A673 (cell line): ENCODE measurements around the gene ODF2L. TPM values are rescaled to one million over a fixed set of nuclear protein-coding genes. Genes with fewer than 3 reads are reported as not detected.

Source experiments
- BruUV-seq: library from RNA; stranded (reverse); fragments of 400-500 nt; replicated peaks from 2 replicates; lab custom pipeline; 2021; lab: Mats Ljungman, UMichigan
- CTCF ChIA-PET: fragments of 300-600 bp; sonication (Branson Sonifier 250); formaldehyde crosslinking; loops from one replicate; lab custom pipeline; 2022; ENCODE audit warnings: antibody characterized with exemption; lab: Charles Lee
- POLR2A ChIA-PET: fragments of 300-600 bp; sonication (Branson Sonifier 250); formaldehyde crosslinking; loops from one replicate; lab custom pipeline; 2022; ENCODE audit warnings: antibody characterized with exemption; ENCODE audit not compliant: low non-redundant PET; lab: Charles Lee
- DNase-seq: peaks from one replicate; pipeline ENCODE4 v3.0.0-alpha.2; 2015; ENCODE audit warnings: low spot score
- H3K27ac ChIP-seq: fragments of 200-600 bp; sonication (generic); 2 replicates; pipeline ENCODE4 v1.5.1; 2016; ENCODE audit warnings: mixed run types, low read depth, mild to moderate bottlenecking, mixed read lengths, antibody characterized with exemption, low read length; ENCODE audit not compliant: poor library complexity, severe bottlenecking
- H3K27me3 ChIP-seq: fragments of 200-600 bp; sonication (generic); replicated peaks from 2 replicates; pipeline ENCODE4 v1.6.1; 2017; ENCODE audit warnings: mixed run types, low read depth, mild to moderate bottlenecking, mixed read lengths, antibody characterized with exemption, low read length; ENCODE audit not compliant: insufficient read depth, poor library complexity
- H3K36me3 ChIP-seq: fragments of 200-600 bp; sonication (generic); 2 replicates; pipeline ENCODE4 v1.6.1; 2016; ENCODE audit warnings: mixed run types, mild to moderate bottlenecking, mixed read lengths, antibody characterized with exemption, low read length; ENCODE audit not compliant: insufficient read depth, poor library complexity, severe bottlenecking
- H3K4me1 ChIP-seq: fragments of 200-600 bp; sonication (generic); 2 replicates; pipeline ENCODE4 v1.6.1; 2017; ENCODE audit warnings: mixed run types, mild to moderate bottlenecking, mixed read lengths, antibody characterized with exemption, low read length; ENCODE audit not compliant: insufficient read depth, poor library complexity, severe bottlenecking
- H3K4me3 ChIP-seq: fragments of 200-600 bp; sonication (generic); 2 replicates; pipeline ENCODE4 v1.5.1; 2016; ENCODE audit warnings: low read depth, mixed run types, mild to moderate bottlenecking, mixed read lengths, low read length; ENCODE audit not compliant: poor library complexity, severe bottlenecking
- H3K9me3 ChIP-seq: fragments of 200-600 bp; sonication (generic); 2 replicates; pipeline ENCODE4 v1.6.1; 2016; ENCODE audit warnings: mixed run types, low read depth, mild to moderate bottlenecking, mixed read lengths, antibody characterized with exemption, low read length; ENCODE audit not compliant: poor library complexity, severe bottlenecking
- CTCF ChIP-seq: fragments of 300-800, 200-600 bp; sonication (generic); conservative IDR thresholded peaks from 2 replicates; pipeline ENCODE4 v1.5.1; 2017; ENCODE audit warnings: low read depth, mild to moderate bottlenecking, antibody characterized with exemption, low read length, moderate library complexity, mixed read lengths
- EZH2 ChIP-seq: fragments of 200-600 bp; sonication (generic); IDR thresholded peaks from 2 replicates; pipeline ENCODE4 v1.6.1; 2017; ENCODE audit warnings: borderline replicate concordance, low read depth, mild to moderate bottlenecking, mixed read lengths, antibody characterized with exemption, low read length; ENCODE audit not compliant: poor library complexity, severe bottlenecking
- intact Hi-C: fragments of 100-400 bp; cut with micrococcal nuclease; formaldehyde crosslinking; loops from one replicate; pipeline ENCODE4 v1.10.0; 2022; ENCODE audit not compliant: unreplicated experiment
- total RNA-seq: library from RNA; stranded (reverse); gene quantifications from 2 replicates; pipeline ENCODE4 v1.2.3, GENCODE V29; 2021

The ODF2L gene
- total RNA-seq, 1 experiment from 2014 or later: 38.9 TPM

GRCh38 chr1:86375688-86376087 is 20.4 kb downstream of the ODF2L start:
- intact Hi-C loops: no loop called here
- peaks cover 4% of the 10 kb centered on the region for H3K36me3 ChIP-seq
- H3K4me1 ChIP-seq: no peaks in the 10 kb centered on the region
- POLR2A ChIA-PET: no interaction called here
- no peak for TF ChIP-seq CTCF
- H3K9me3 ChIP-seq: peaks cover 16% of the 10 kb centered on the region
- DNase-seq: no peak
- H3K27ac ChIP-seq: no peak overlapping the region
- BruUV-seq: no TSS peak
- no peak overlapping the region for H3K4me3 ChIP-seq
- H3K27me3 ChIP-seq: no peaks in the 10 kb centered on the region
- CTCF ChIA-PET: no interaction called here

- Histone ChIP-seq H3K36me3 (no peaks in the 10 kb centered on the region), H3K4me3 (no peak overlapping the region), H3K9me3 (no peaks in the 10 kb centered on the region), H3K27ac (no peak overlapping the region), H3K4me1 (no peaks in the 10 kb centered on the region), H3K27me3 (no peaks in the 10 kb centered on the region)
- no TSS peak for BruUV-seq
- no peak for DNase-seq
- no peak for TF ChIP-seq CTCF
- TF ChIP-seq EZH2: no peak
- intact Hi-C loops: no loop called here
- ChIA-PET CTCF (no interaction called here), POLR2A (no interaction called here)
Observed at GRCh38 chr1:86370601-86371022, 25.5 kb downstream of the ODF2L start.

- Histone ChIP-seq H3K4me3 (no peak overlapping the region), H3K9me3 (no peaks in the 10 kb centered on the region), H3K27me3 (no peaks in the 10 kb centered on the region), H3K27ac (no peak overlapping the region), H3K36me3 (no peaks in the 10 kb centered on the region), H3K4me1 (no peaks in the 10 kb centered on the region)
- ChIA-PET POLR2A (no interaction called here), CTCF (no interaction called here)
- no TSS peak for BruUV-seq
- intact Hi-C loops: no loop called here
- DNase-seq: no peak
- TF ChIP-seq CTCF: no peak
- TF ChIP-seq EZH2: no peak
Observed at GRCh38 chr1:86365896-86366295, 30.2 kb downstream of the ODF2L start.
